Measurements from ENCODE around the gene P2RY12. TPM values are rescaled to one million over a fixed set of nuclear protein-coding genes. Genes with fewer than 3 reads are reported as not detected.

P2RY12 gene
- total and polyA plus RNA-seq, 2 of the 8 experiments (the other 6 are each of a cell fraction or from before 2014, with no cell fraction given) = not detected

- peak in 1 of 2 experiments; percentile 53 for DNase-seq (ENCODE audit: low read depth in 1 of 2, low spot score in 2 of 2)
- Histone ChIP-seq H2AFZ (ENCODE audit: low read length) (no peak overlapping the region), H3K4me1 (replicated peaks in 1 of 4; ENCODE audit: control insufficient read depth in 3 of 4, insufficient read depth in 4 of 4, low read length in 3 of 4) (peaks cover 3 to 13% (median 5%) of the 10 kb centered on the region in 4 experiments), H2BK12ac (ENCODE audit: low read depth, low read length) (no peak overlapping the region), H3K23ac (ENCODE audit: insufficient read length) (no peak overlapping the region), H4K91ac (replicated peaks; ENCODE audit: insufficient read length, low read length) (peak overlapping the region; percentile 13), H3K27ac (ENCODE audit: low read depth, low read length) (no peak overlapping the region), H2BK15ac (ENCODE audit: low read length) (no peak overlapping the region), H2BK5ac (ENCODE audit: low read depth, low read length) (no peak overlapping the region), H3K14ac (ENCODE audit: insufficient read length) (no peak overlapping the region), H2BK120ac (replicated peaks; ENCODE audit: low read depth, low read length) (peak overlapping the region; percentile 28), H4K8ac (ENCODE audit: extremely low read depth, insufficient read depth, low read length) (no peak overlapping the region), H2BK20ac (ENCODE audit: low read length) (no peak overlapping the region), H3K4me3 (ENCODE audit: extremely low read depth in 1 of 4, insufficient read depth in 2 of 4, low read depth in 3 of 4, low read length in 4 of 4) (no peak overlapping the region), H3K79me2 (ENCODE audit: control insufficient read depth in 1 of 2, insufficient read depth in 2 of 2, low read length in 2 of 2) (no peaks in the 10 kb centered on the region), H3K4me2 (ENCODE audit: insufficient read depth in 1 of 2, low read depth in 2 of 2, low read length in 2 of 2) (peak overlapping the region in 1 of 2 experiments; percentile 68; a peak in 1 of 4 replicates), H3K36me3 (ENCODE audit: control insufficient read depth in 2 of 4, insufficient read depth in 4 of 4, low read length in 3 of 4) (peaks cover 0 to 9% (median 1%) of the 10 kb centered on the region in 4 experiments; a peak in 3 of 8 replicates), H3K9me3 (ENCODE audit: insufficient read depth in 2 of 2, low read depth in 1 of 2, low read length in 1 of 2) (no peaks in the 10 kb centered on the region), H4K5ac (ENCODE audit: insufficient read length, low read depth, low read length) (no peak overlapping the region), H3K56ac (replicated peaks; ENCODE audit: insufficient read length, low read depth, low read length) (no peak overlapping the region), H3K4ac (replicated peaks; ENCODE audit: insufficient read length, low read depth, low read length) (no peak overlapping the region), H3K27me3 (replicated peaks in 1 of 4; ENCODE audit: control insufficient read depth in 3 of 4, extremely low read depth in 1 of 4, insufficient read depth in 3 of 4, low read length in 3 of 4) (no peaks in the 10 kb centered on the region), H3K79me1 (ENCODE audit: low read depth, low read length) (no peaks in the 10 kb centered on the region), H3K23me2 (ENCODE audit: low read depth, low read length) (no peaks in the 10 kb centered on the region), H2AK5ac (ENCODE audit: low read depth, low read length) (no peak overlapping the region), H3K18ac (ENCODE audit: extremely low read depth, low read length) (no peak overlapping the region), H4K20me1 (replicated peaks in 1 of 2; ENCODE audit: control insufficient read depth in 1 of 2, insufficient read depth in 2 of 2, low read length in 2 of 2) (no peaks in the 10 kb centered on the region), H3K9ac (replicated peaks in 1 of 4; ENCODE audit: extremely low read depth in 1 of 4, low read depth in 3 of 4, low read length in 3 of 4) (no peak overlapping the region)
- 80% methylated on average over 8 of the region's 8 CpGs; no CpG with 5 or more reads in 1 of the 2 experiments for WGBS, 2 experiments (ENCODE audit: extremely low coverage in 1 of 2, insufficient coverage in 1 of 2, insufficient read length in 1 of 2, insufficient replicate concordance in 2 of 2, low coverage in 1 of 2, low lambda C conversion rate in 2 of 2, missing lambda C conversion rate in 1 of 2)
- POLR2A ChIA-PET (ENCODE audit: partially characterized antibody) = no interaction called here
- CTCF ChIA-PET (ENCODE audit: partially characterized antibody) = interaction anchor here (1.2 kb wide), 1 partner anchor 116 kb away, joined by 3 read pairs; the partner anchor contains the start of gene P2RY14
- FAIRE-seq = no peak
Observed at GRCh38 chr3:151394611-151395010, 10.1 kb upstream of the P2RY12 start.

Measured in H1 (cell line).